ENCODE data around the gene SCARF2.
"Not testable (repeated sequence)": the region's sequence is repeated elsewhere in the genome, so short reads cannot be mapped to it uniquely, and the experiment has no call there.

The SCARF2 gene, protein sequence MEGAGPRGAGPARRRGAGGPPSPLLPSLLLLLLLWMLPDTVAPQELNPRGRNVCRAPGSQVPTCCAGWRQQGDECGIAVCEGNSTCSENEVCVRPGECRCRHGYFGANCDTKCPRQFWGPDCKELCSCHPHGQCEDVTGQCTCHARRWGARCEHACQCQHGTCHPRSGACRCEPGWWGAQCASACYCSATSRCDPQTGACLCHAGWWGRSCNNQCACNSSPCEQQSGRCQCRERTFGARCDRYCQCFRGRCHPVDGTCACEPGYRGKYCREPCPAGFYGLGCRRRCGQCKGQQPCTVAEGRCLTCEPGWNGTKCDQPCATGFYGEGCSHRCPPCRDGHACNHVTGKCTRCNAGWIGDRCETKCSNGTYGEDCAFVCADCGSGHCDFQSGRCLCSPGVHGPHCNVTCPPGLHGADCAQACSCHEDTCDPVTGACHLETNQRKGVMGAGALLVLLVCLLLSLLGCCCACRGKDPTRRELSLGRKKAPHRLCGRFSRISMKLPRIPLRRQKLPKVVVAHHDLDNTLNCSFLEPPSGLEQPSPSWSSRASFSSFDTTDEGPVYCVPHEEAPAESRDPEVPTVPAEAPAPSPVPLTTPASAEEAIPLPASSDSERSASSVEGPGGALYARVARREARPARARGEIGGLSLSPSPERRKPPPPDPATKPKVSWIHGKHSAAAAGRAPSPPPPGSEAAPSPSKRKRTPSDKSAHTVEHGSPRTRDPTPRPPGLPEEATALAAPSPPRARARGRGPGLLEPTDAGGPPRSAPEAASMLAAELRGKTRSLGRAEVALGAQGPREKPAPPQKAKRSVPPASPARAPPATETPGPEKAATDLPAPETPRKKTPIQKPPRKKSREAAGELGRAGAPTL

DNA sequence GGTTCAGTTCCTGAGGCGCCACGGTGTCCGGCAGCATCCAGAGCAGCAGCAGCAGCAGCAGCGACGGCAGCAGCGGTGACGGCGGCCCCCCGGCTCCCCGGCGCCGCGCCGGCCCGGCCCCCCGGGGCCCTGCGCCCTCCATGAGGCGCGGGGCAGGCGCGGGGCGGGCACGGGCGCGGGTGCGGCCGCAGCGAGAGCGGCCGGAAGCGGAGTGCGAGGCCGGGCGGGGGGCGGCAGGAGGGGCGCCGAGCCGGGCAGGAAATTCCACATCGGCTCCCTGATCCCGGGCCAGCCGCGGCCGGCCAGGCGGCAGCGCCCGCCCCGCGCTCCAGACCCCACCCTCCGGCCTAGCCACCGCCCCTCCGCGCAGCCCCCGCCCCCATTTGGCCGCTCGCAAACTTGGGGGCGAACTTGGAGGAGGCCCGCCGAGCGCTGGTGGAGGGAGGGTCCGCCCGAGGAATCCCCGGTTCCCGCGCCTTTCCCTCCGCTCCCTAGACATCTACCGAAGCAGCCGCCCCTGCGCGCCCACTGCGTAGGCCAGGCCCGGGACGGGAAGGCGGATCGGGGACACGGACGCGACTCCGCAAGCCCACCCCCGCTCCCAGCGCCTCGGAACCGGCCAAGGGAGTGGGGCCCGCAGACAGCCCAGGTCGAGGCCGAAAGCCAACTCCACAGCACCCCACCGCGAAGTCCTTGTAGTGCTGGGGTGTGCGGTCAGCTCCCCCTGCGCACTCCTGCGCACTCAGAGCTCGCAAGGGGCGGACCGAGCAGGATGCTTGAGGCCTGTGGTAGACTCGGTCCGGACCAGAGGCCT lies at the start of gene SCARF2:
TSS of gene SCARF2 (minus strand) at position 213 of the 814 bp plus-strand sequence. CDS start at position 142, 71 bp downstream.
- DNase-seq = no peak

DNA sequence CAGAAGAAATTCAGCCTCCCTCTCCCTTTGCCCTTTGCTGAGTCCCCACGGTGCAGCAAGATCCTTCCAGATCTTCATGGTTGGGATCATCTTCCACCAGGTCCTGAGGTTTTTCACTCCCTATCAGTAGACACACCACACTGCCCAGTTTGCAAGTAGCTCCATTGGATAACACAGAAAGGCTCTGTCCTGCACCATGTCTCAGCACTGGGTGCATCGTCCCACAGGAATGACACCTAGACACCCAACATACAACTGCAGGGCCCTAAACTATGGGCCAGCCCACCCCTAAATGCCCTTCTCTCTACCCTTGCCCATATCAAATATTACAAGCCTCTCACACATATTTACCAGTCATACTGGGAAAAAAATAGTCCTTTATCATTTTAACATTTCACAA lies 48.6 kb upstream of the SCARF2 start:
- no peak for DNase-seq

DNA sequence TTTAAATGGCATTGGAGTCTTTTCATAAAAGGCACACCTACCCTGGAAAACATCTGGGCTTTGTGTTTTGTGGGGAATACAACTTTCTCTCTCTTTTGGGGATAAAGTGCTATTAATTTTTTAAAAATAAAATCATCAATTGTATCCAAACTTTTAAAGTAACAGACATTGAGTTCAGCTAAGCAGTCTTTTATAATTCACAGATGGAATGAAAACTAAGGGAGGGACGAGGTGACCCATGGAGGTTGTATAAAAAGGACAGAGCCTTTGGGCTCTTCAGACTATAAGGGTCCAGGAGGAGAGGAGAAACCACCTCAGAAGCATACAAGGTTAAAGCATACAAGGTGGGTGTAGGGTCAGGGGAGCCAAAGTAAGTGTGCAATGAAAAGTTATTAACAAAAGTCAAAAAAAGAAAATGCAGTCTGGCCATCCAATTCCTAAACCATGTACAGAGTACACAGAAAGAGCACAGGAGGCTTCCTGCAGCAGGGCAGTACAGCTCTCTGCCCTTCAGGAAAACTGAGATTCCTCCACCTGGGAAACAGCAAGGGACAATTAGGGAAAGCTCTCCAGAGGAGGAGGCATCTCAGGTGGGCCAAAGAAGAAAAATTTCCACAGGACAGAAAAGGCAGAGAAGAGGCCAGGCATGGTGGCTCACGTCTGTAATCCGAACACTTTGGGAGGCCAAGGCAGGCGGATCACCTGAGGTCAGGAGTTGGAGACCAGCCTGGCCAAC lies 47.5 kb upstream of the SCARF2 start:
- no peak for DNase-seq

DNA sequence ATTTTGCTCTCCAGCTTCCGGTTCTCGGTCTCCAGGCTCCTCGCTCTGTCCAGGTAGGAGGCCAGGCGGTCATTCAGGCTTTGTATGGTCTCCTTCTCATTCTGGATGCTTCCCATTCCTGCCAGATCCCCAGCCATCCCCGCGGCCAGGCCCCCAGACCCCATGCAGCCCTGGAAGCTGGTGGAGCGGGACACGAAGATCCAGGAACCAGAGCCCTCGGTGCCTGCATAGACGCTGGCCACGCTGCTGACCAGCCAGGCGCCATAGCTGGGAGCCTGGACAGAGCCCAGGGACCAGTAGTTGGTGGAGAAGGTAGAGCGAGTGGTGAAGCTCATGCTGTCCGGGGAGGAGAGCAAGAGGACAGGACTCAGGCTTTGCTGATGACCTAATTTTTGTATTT lies 46.1 kb upstream of the SCARF2 start:
- DNase-seq = no peak

DNA sequence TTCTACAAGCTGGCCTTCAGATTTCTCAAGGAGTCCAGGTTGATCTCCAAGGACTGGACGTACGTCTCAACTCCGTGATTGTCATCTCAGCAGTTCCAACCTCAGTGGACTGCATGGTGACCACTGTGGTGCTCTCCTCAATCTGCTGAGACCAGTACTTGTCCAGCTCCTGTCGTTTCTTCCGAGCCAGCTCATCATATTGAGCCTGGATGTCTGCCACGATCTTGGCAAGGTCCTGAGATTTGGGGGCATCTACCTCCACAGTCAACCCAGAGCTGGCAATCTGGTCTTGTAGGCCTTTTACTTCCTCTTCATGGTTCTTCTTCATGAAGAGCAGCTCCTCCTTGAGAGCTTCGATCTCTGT lies 45.5 kb upstream of the SCARF2 start:
- DNase-seq = not testable (repeated sequence)

DNA sequence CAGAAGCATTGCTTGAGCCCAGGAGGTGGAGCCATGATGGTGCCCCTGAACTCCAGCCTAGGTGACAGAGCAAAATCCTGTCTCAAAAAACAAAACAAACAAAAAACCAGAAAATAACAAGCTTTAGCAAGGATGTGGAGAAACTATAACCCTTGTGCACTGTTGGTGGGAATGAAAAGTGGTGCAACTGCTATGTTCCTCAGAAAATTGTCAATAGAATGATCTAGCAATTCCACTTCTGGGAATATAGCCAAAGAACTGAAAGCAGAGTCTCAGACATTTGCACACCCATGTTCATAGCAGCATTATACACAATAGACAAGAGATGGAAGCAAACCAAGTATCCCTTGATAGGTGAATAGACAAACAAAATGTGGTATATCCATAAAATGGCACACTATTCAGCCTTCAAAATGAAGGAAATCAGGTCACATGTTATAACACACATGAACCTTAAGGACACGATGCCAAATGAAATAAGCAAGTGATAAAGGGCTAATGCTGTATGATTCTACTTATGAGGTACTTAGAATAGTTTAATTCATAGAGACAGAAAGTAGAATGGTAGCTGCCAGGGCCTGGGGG lies 42.1 kb upstream of the SCARF2 start:
- DNase-seq = no peak

DNA sequence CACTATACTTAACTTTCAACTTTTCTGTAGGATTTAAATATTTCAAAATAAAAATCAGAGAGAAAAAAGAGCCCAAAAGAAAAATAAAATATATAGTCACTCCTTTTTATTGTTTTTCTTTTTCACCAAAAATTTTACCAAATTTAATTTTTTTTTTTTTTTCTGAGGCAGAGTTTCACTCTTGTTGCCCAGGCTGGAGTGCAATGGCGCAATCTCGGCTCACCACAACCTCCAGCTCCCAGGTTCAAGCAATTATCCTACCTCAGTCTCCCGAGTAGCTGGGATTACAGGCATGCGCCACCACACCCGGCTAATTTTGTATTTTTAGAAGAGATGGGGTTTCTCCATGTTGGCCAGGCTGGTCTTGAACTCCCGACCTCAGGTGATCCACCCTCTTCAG lies 40.4 kb upstream of the SCARF2 start:
- not testable (repeated sequence) for DNase-seq

DNA sequence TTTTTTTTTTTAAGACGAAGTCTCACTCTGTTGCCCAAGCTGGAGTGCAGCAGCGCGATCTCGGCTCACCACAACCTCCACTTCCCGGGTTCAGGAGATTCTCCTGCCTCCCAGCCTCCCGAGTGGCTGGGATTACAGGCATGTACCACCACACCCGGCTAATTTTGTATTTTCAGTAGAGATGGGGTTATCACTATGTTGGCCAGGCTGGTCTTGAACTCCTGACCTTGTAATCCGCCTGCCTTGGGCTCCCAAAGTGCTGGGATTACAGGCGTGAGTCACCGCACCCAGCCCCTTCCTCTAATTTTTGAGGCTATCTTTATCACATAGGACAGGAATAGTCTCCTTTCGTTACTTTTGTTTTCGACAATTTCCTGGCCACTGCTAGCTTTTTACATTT lies 37.9 kb upstream of the SCARF2 start:
- DNase-seq = not testable (repeated sequence)

DNA sequence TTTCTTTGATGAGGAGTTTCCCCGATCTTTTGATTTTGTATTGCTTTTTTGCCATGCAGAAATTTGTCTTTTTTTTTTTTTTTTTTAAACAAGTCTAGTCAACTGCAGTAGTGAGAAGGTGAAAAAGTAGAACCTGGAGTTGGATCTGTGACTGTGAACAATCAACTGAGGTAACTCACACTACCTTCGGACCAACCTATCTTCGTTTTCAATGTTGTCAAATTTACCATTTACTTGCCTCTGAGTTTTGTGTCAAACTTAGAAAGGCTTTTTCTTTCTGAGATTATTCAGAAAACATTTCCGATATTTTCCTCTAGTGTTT lies 37.5 kb upstream of the SCARF2 start:
- DNase-seq = no peak

DNA sequence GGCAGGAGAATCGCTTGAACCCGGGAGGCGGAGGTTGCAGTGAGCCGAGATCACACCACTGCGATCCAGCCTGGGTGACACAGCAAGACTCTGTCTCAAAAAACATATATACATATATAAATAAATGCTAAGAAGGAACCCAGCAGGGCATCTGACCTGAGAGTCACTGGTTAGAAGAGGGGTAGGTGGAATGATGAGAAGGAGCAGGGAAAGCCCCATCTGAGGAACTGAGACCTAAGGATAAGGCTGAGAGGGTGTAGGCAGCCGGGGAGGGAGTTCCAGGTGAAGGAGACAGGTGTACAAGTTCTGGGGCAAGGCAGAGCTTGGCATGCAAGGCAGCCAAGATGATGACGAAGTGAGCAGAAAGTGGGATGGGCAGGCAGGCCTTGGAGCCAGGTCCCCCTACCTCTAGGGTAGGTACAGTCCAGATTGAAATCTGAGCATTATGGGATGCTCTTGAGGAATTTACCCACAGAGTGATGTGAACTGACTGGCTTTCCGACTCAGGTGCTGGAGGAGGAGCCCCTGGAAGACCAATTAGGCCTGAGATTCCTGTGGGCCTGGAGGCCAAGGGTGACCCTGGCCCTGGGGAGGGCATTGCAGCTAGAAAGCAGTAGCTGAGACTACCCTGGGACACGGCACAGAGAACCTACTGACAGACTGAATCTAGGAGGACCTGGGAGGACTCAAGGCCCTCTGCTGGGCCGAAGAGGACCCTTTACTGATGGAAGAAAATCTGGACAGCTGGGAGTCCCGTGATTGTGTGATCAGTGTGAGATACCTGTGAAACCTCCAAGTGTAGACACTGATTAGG lies 35.2 kb upstream of the SCARF2 start:
- no peak for DNase-seq

DNA sequence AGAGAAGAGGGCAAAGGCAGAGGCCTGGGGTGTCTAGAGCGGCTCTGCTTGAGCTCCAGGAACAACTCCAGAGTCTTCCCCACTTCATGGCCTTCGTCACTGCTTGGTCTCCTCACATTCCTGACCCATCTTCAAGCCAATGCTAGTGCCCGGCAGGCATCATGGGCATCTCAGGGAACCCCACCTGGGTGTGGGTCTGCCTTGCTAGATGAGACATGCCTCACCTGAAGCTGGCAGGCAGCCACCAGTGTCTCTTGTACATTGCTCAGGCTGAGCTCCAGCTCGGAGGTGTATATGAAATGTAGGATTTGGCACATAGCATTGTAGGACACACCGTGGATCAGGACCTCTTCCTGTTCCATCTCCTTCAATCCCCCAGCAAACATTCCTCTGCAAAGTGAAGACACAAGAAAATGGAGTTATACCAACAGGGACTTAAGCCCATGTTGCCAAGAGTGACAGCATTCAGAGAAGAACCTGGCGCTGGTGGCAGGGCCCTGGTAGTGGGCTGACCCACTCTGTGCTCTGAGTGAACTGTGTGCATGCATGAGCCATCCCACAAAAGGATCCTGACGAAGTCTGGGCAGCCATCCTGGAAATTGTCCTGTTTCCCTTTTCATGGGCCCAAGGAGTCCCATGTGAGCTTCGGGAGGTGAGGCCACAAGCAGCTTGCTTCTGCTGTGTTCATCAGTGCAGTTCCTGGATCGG lies 33.7 kb upstream of the SCARF2 start:
- DNase-seq = no peak

DNA sequence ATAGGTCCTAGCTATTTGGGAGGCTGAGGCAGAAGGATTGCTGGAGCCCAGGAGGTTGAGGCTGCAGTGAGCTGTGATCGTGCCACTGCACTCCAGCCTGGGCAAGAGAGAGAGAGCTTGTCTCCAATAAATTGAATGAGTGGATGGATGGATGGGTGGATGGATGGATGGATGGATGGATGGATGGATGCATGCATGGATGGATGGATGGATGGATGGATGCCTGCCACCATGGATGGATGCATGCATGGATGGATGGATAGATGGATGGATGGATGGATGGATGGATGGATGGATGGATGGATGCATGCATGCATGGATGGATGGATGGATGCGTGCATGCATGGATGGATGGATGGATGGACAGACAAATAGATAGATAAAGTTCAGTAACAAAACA lies 32.9 kb upstream of the SCARF2 start:
- DNase-seq = not testable (repeated sequence)

DNA sequence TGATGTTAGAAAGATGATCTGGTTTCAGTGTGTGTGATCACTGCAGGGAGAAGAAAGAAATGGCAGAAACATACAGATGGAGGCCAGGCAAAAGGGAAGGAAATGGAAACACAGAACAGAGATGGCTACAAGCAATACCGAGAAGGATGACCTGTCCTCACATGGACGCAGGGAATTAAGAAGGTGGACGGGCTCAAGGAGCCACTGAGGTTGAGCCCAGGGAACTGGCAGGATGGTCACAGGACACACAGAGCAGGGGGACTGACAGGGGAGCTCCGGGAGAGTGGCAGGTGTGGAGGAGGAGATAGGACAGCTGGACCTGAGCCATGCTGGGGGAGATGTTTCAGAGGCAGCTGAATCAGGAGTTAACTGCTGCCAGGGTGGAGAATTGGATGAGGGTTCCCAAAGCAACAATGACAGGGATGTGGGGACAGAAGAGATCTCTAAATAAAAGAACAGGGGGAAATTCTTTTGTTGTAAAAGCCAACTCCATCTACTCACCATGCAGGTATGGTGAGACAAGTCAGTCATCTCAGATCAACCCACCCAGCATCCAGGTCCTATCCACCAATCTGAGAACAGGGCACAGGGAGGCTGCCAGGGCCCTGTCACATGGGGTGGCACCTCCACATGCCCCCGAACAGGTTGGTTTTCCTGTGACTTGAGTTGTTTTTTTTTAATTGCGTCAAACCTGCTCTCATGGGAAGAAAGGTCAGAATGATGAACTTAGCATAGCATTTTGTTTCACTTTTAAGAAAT lies 31.7 kb upstream of the SCARF2 start:
- DNase-seq = no peak

DNA sequence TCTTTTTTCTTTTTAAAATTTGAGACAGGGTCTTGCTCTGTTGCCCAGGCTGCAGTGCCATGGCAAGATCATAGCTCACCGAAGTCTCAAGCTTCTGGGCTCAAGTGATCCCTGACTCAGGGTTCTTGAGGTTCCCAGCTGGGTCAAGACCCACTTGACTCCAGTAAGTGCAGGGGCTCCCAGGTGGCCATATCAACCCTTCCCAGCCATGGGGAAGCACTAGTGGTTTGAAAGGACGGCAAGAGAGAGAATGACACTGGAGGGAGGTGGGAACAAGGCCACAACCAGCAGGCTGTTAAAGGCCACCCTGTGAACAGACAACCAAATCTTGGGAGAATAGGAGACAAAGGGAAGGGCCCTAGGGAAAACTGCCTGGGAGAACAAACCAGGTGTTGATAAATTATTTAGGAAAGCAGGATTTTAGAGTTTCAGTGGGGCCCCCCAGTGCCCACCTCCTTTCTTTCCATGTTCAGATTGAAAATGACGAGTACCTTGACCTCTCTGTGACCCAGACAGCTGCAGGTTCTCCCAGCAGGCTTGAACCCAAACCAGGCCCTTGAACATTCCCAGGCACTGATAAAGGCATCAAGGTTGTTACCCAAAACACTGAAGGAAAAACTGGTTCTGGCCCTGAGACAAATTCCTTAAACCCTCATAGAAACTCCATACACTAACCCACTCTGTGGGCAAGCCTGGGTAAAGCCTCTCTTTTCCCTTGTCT lies 29.2 kb upstream of the SCARF2 start:
- DNase-seq = no peak

DNA sequence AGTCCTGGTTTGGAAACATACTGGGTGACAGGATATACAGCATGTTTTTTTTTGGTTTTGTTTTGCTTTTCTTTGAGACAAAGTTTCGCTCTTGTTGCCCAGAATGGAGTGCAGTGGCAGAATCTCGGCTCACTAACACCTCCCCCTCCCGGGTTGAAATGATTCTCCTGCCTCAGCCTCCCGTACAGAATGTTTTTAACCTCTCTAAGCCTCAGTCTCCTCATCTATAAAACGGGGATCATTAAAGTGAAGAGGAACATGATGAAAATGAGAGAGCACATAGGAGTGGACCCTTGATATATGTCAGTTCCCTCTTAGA lies 28.1 kb upstream of the SCARF2 start:
- no peak for DNase-seq

DNA sequence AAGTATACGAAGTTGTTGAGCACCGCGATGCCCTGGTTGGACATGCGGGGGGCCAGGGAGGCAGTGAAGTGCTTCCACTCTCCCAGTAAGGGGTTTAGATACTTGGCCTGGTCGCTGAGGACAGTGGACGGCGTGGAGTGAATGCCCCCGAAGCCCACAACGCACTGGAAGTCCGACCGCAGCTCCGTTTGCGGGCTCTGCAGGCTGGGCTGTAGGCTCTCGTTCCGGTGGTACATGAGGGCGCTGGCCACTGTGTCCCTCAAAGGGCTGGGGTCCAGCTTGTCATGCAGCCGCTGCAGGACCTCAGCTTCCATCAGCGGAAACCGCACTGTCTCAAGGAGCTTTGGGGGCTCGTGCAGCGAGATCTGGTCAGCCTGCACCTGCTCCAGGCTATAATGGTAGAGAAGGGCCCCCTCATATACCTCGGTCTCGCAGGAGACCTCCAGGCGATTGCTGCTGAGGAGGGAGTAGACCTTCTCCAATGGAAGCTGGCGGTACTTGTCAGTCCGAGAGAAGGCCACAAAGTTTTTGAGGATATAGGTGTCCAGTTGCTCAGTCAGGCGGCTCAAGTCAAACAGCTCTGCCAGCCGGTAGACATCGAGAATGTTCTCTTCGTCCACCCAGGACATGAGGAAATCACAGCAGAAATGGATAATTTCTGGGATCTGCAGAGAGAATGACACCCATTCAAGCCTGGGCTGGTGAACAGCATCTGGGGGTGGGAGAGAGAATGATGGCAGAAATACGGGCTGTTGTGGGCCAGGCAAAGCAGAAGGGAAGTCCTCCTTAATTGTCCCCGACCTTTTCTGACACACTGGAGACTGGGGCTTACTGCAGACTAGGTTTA lies 27.5 kb upstream of the SCARF2 start:
- DNase-seq = no peak

DNA sequence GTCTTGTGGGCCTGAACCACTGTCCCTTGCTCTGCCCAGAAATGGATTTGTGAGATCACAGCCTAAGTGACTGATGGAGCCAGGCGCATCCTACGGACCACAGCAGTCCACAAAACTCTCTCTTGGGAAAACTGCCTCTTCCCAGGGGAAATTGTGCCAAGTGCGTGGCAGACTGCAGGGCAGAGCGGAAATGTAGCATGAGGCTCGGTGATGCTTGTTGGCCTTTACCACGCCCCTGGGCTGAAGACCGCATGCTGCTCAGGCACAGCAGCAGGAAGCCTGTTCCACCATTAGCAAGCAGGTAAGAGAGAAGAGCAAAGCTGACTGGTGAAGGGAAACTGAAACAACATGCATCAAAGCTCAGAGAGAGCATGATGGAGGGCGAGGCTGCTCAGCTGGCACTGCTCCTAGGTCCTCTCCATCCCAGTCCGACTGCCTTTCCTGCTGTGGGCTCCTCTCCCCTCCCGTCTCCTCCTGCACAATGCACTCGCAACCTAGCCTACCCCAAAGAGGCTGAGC lies 26.5 kb upstream of the SCARF2 start:
- no peak for DNase-seq

Data from NCI-H446 treated with DMSO at 0.1 percent for 48 hours (cell line).